ENCODE measurements around the gene NOTCH1.

Gene NOTCH1

DNA sequence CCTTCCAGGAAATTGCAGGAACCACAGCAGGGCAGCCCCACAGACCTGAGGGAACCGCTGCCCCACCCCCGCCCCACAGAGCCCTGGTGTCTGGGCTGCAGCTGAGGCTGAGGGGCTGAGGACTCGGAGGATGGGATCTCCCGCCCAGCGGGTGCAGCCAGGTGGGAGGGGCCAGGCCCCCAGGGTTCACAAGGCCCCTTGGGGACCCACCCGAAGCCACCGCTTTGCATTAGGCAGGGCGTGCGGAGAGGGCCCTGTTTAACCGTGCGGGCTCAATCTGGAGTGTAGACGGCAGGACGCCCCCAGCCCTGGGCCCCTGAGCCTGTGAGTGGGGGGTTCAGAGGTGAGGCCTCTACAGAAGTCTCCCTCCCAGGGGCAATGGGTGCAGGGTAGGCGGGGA, 10.8 kb downstream of the NOTCH1 start:
- H3K9me3 ChIP-seq (ENCODE audit: control insufficient read depth, insufficient read depth, low read depth, low read length): no peaks in the 10 kb centered on the region
- H3K4me3 ChIP-seq (ENCODE audit: low read depth, low read length): no peak overlapping the region
- peaks cover 0 to 12% of the 10 kb centered on the region in 2 experiments; a peak in 1 of 3 replicates for H3K36me3 ChIP-seq (ENCODE audit: control insufficient read depth in 2 of 2, insufficient read depth in 1 of 2, low read length in 2 of 2)
- ChIA-PET CTCF (interaction anchor here (0.7 kb wide), 1 partner anchor 11 kb away, joined by 3 read pairs; no protein-coding TSS in a partner anchor), POLR2A (no interaction called here)
- no peak overlapping the region for H3K27ac ChIP-seq (ENCODE audit: extremely low read depth, low read depth, low read length)
- no peaks in the 10 kb centered on the region; the same call in 1 of the 2 replicates for H3K4me1 ChIP-seq (ENCODE audit: control insufficient read depth, insufficient read depth, low read length)
- TF ChIP-seq ZIC2 (tag by site-specific recombination; IDR thresholded peaks at IDR 0.05) (peak; percentile 26; the same call in 1 of the 2 replicates), ZBTB8A (tag by site-specific recombination; IDR thresholded peaks at IDR 0.05) (peak; percentile 28; the same call in 1 of the 2 replicates), ZNF266 (tag by site-specific recombination; IDR thresholded peaks at IDR 0.05; ENCODE audit: low read depth) (no peak), ZNF433 (tag by site-specific recombination; IDR thresholded peaks at IDR 0.05; ENCODE audit: low read depth) (no peak), ZNF302 (tag by site-specific recombination; IDR thresholded peaks at IDR 0.05; ENCODE audit: low read depth) (no peak), KLF1 (tag by site-specific recombination; IDR thresholded peaks at IDR 0.05) (peak; percentile 68; the same call in 1 of the 2 replicates), KLF8 (tag by site-specific recombination; IDR thresholded peaks at IDR 0.05) (peak; percentile 44; the same call in 1 of the 2 replicates), GLIS2 (tag by site-specific recombination; IDR thresholded peaks at IDR 0.05) (peak; percentile 22; the same call in 1 of the 2 replicates), GLIS1 (tag by site-specific recombination; IDR thresholded peaks at IDR 0.05) (0 out of 2 replicates have a peak, but pooled peaks have one; percentile 16), ZNF660 (tag by site-specific recombination; IDR thresholded peaks at IDR 0.05) (no peak)
- TF ChIP-seq, protein P1, sequence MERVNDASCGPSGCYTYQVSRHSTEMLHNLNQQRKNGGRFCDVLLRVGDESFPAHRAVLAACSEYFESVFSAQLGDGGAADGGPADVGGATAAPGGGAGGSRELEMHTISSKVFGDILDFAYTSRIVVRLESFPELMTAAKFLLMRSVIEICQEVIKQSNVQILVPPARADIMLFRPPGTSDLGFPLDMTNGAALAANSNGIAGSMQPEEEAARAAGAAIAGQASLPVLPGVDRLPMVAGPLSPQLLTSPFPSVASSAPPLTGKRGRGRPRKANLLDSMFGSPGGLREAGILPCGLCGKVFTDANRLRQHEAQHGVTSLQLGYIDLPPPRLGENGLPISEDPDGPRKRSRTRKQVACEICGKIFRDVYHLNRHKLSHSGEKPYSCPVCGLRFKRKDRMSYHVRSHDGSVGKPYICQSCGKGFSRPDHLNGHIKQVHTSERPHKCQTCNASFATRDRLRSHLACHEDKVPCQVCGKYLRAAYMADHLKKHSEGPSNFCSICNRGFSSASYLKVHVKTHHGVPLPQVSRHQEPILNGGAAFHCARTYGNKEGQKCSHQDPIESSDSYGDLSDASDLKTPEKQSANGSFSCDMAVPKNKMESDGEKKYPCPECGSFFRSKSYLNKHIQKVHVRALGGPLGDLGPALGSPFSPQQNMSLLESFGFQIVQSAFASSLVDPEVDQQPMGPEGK (tag by site-specific recombination; IDR thresholded peaks at IDR 0.05): peak; percentile 41

DNA sequence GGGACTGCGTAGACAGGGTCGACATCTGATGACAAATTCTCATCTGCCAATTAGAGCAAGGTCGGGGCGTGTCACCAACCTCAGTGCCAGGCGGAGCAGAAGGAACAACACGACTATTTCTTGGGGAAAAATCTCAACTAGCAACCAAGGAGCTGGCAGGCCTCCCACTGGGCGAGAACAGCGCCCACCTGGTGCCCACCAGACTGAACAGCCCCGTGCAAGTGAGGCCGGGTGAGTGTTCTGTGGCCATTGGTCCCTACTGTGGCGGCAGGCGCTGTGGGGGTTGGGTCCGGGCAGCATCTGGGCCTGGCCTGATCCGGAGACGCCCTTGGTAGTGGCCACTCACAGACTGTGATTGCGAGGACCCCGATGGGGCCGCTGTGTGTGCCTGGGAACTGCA, 11.5 kb downstream of the NOTCH1 start:
- peaks cover 0 to 12% of the 10 kb centered on the region in 2 experiments; a peak in 1 of 3 replicates for H3K36me3 ChIP-seq (ENCODE audit: control insufficient read depth in 2 of 2, insufficient read depth in 1 of 2, low read length in 2 of 2)
- no peaks in the 10 kb centered on the region for H3K4me1 ChIP-seq (ENCODE audit: control insufficient read depth, insufficient read depth, low read length)
- CTCF ChIA-PET: interaction anchor here (1.0 kb wide), 1 partner anchor 18 kb away, joined by 3 read pairs; no protein-coding TSS in a partner anchor
- no peak overlapping the region for H3K4me3 ChIP-seq (ENCODE audit: low read depth, low read length)
- H3K9me3 ChIP-seq (ENCODE audit: control insufficient read depth, insufficient read depth, low read depth, low read length): no peaks in the 10 kb centered on the region
- no peak overlapping the region for H3K27ac ChIP-seq (ENCODE audit: extremely low read depth, low read depth, low read length)
- POLR2A ChIA-PET: interaction anchor here (0.7 kb wide), 1 partner anchor 160 kb away, joined by 3 read pairs; no protein-coding TSS in a partner anchor
- no peak for TF ChIP-seq HOXA7 (CRISPR knock-in tag; IDR thresholded peaks at IDR 0.05; ENCODE audit: borderline replicate concordance)
- no peak for TF ChIP-seq ZNF266 (tag by site-specific recombination; IDR thresholded peaks at IDR 0.05; ENCODE audit: low read depth)
- TF ChIP-seq ZBTB17 (tag by site-specific recombination; IDR thresholded peaks at IDR 0.05): no peak
- TF ChIP-seq ZNF426 (tag by site-specific recombination; IDR thresholded peaks at IDR 0.05): no peak
- TF ChIP-seq ZNF654 (tag by site-specific recombination; IDR thresholded peaks at IDR 0.05; ENCODE audit: low read depth): no peak
- TF ChIP-seq ZNF26 (tag by site-specific recombination; IDR thresholded peaks at IDR 0.05): no peak
- no peak for TF ChIP-seq GFI1B (tag by site-specific recombination; IDR thresholded peaks at IDR 0.05)
- no peak for TF ChIP-seq HIC1 (tag by site-specific recombination; IDR thresholded peaks at IDR 0.05)
- no peak for TF ChIP-seq ZNF624 (tag by site-specific recombination; IDR thresholded peaks at IDR 0.05)
- no peak for TF ChIP-seq TCF7L2 (IDR thresholded peaks at IDR 0.05; ENCODE audit: borderline replicate concordance, low read depth, low read length)
- TF ChIP-seq ZSCAN23 (tag by site-specific recombination; IDR thresholded peaks at IDR 0.05): no peak
- TF ChIP-seq ZNF530 (tag by site-specific recombination; IDR thresholded peaks at IDR 0.05; ENCODE audit: low read depth): no peak
- TF ChIP-seq, protein P2, sequence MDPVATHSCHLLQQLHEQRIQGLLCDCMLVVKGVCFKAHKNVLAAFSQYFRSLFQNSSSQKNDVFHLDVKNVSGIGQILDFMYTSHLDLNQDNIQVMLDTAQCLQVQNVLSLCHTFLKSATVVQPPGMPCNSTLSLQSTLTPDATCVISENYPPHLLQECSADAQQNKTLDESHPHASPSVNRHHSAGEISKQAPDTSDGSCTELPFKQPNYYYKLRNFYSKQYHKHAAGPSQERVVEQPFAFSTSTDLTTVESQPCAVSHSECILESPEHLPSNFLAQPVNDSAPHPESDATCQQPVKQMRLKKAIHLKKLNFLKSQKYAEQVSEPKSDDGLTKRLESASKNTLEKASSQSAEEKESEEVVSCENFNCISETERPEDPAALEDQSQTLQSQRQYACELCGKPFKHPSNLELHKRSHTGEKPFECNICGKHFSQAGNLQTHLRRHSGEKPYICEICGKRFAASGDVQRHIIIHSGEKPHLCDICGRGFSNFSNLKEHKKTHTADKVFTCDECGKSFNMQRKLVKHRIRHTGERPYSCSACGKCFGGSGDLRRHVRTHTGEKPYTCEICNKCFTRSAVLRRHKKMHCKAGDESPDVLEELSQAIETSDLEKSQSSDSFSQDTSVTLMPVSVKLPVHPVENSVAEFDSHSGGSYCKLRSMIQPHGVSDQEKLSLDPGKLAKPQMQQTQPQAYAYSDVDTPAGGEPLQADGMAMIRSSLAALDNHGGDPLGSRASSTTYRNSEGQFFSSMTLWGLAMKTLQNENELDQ (tag by site-specific recombination; IDR thresholded peaks at IDR 0.05; ENCODE audit: low read depth): no peak
